Fibroblast of mammary gland (primary cell): ENCODE data around the gene MLLT10.

Experiments
- DNase-seq: peaks from one replicate; pipeline ENCODE4 v3.0.0-alpha.2; 2010; ENCODE audit warnings: low read depth
- H3K4me3 ChIP-seq: 2 replicates; pipeline ENCODE4 v1.5.1; 2011; ENCODE audit warnings: low read depth, mild to moderate bottlenecking, low read length, moderate library complexity; ENCODE audit not compliant: control insufficient read depth
- TF ChIP-seq, protein P1 (sequence below): conservative IDR thresholded peaks from 2 replicates; pipeline ENCODE4 v1.5.1; 2011; ENCODE audit warnings: low read depth, low read length, inconsistent platforms; ENCODE audit not compliant: control insufficient read depth, insufficient read depth

MLLT10 gene

DNA sequence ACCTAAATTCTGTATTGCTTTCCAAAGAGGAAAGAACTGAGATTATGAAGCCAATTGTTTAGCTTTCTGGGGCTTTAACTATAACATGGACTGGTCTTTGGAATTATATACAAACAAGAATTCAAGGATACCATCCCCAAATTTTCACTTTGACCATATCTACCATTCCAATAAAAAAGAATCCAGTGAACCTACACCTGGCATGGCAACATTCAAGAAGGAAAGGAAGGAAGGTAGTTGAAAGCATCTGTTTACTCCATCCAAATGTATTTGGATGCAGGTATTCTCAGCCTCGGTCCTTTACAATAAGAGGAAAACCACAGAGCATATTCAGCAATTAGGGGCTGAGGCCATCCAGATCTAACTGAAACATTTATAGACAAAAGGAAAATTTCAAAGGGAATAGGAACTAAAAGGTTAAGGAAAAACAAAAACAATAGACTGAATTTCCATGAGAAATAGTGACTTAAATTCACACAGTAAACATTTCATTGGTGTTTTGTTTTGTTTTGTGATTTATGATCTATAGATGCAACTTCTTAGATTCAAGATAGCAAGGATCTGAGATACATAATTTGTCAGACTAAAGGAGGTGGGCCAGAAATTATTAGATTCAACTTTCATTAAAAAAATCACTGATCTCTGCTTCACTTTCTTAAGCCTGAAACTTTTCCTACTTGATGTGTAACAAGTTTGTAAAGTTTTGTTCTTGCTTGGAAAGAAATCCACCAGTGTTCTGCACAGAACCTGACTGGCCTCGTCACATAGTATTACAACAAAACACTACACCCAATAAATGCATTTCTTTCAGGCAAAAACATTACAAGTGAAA, 21.2 kb upstream of the MLLT10 start:
- no peak for DNase-seq
- no peak overlapping the region for H3K4me3 ChIP-seq
- TF ChIP-seq, protein P1, sequence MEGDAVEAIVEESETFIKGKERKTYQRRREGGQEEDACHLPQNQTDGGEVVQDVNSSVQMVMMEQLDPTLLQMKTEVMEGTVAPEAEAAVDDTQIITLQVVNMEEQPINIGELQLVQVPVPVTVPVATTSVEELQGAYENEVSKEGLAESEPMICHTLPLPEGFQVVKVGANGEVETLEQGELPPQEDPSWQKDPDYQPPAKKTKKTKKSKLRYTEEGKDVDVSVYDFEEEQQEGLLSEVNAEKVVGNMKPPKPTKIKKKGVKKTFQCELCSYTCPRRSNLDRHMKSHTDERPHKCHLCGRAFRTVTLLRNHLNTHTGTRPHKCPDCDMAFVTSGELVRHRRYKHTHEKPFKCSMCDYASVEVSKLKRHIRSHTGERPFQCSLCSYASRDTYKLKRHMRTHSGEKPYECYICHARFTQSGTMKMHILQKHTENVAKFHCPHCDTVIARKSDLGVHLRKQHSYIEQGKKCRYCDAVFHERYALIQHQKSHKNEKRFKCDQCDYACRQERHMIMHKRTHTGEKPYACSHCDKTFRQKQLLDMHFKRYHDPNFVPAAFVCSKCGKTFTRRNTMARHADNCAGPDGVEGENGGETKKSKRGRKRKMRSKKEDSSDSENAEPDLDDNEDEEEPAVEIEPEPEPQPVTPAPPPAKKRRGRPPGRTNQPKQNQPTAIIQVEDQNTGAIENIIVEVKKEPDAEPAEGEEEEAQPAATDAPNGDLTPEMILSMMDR: no peak

DNA sequence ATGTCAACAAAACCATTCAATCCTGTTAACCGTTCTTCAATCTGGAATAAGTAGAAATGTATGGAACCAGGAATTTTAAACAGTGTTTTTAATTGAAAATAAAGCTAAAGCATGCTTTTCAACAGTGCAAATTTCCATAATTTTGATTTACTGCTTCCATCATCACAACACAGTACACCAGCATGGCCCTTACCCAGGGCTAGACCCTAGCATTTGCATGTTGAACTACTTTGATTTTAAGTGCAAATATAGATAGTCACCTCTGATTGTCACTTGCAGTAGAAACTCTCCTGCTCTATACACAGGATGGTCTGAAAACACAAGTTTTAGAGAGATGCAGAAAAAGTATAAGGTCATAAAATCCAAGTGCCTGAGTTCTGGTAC, 20.6 kb upstream of the MLLT10 start:
- TF ChIP-seq, protein P1: no peak
- H3K4me3 ChIP-seq: no peak overlapping the region
- no peak for DNase-seq

- DNase-seq: no peak
- H3K4me3 ChIP-seq: no peak overlapping the region
- TF ChIP-seq, protein P1: no peak
These were observed 19.8 kb upstream of the MLLT10 start for GRCh38 chr10:21514129-21514817.

DNA sequence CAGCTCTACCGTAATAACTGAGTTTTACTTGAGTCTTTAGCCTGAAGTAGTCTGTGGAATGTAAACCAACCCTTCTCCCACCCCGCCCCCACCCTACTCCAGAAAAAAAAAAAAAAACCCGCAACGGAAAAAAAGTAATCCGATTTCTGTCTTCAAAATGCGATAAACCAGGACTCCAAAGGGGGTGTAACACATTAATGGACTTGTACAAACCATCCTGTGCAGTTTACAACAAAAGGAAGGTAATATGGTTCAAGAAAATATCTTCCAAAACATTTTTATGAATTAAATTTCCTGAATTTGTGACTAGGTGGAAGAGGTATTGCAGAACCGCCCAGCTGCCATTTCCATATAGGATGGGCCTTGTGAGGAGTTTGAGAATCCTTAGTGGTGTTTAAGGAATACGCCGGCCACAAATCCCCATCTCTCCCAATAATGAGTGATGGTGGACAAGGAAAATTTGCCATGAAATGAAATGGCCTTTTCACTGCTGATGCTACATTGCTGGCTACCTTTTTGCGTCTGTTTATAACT, 19.1 kb upstream of the MLLT10 start:
- TF ChIP-seq, protein P1: no peak
- DNase-seq: no peak
- no peak overlapping the region for H3K4me3 ChIP-seq

- peak overlapping the region; percentile 66 for H3K4me3 ChIP-seq
- TF ChIP-seq, protein P1: no peak
- no peak for DNase-seq
These were observed 18.4 kb upstream of the MLLT10 start for GRCh38 chr10:21515361-21516241.
